ENCODE results near the gene YIPF5.

GRCh38 chr5:144120661-144121180 is 49.7 kb downstream of the YIPF5 start:
- TF ChIP-seq POLR2AphosphoS5 (IDR thresholded peaks at IDR 0.05; ENCODE audit: low read depth, low read length) (no peak), POLR2A (IDR thresholded peaks at IDR 0.05; ENCODE audit: low read depth, low read length) (no peak), TAF1 (IDR thresholded peaks at IDR 0.05; ENCODE audit: low read depth, low read length) (no peak)

All from GM12891 (cell line).